ENCODE data around the gene CMPK2. TPM values are rescaled to one million over a fixed set of nuclear protein-coding genes. Genes with fewer than 3 reads are reported as not detected.

CMPK2 gene
- polyA plus RNA-seq, 1 of the 3 experiments (the other 2 are of a cell fraction) = 1.1 TPM

DNA sequence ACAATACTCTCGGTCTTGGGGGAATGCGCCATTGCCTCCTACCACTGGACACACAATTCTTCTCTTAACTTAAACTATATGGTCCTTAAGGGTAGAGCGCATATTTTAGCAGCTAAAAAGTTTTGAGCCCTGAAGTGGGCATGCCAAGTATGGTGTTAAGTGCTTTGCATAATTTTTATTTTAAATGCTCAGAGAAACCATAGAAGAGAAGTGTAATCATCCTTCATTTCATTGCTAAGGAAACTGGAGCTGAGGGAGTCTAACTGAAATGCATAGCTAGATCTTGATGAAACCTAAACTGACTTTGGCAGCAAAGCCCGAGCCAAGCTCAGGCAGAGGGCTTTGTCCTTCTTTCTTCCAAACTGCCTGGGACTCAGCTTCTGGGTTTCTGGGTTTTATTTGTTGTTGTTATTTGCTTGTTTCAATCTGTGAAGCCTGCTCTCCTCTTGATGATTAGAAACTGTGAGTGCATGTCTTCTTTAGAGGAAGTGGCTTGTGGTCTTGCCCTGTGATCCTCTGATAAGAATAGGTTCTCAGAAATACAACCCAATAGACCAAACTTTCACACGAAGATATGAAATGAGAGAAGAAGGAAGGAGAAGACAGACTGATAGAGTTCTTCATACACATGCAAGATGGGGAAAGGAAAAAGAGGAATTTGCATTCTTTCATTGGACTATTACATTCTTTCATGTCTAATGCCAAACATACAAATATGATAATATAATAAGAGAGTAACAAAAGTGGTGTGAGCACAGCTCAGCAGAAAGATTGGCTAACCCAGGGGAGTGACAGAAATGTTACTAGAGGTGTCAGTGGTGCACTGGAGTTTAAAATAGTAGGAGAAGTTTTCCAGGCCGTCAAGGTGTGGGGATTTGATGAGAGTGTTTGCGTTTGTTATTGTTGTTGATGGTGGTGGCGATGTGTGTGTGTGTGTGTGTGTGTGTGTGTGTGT is 44.0 kb upstream of the CMPK2 start (continued):
- TF ChIP-seq, protein P1, sequence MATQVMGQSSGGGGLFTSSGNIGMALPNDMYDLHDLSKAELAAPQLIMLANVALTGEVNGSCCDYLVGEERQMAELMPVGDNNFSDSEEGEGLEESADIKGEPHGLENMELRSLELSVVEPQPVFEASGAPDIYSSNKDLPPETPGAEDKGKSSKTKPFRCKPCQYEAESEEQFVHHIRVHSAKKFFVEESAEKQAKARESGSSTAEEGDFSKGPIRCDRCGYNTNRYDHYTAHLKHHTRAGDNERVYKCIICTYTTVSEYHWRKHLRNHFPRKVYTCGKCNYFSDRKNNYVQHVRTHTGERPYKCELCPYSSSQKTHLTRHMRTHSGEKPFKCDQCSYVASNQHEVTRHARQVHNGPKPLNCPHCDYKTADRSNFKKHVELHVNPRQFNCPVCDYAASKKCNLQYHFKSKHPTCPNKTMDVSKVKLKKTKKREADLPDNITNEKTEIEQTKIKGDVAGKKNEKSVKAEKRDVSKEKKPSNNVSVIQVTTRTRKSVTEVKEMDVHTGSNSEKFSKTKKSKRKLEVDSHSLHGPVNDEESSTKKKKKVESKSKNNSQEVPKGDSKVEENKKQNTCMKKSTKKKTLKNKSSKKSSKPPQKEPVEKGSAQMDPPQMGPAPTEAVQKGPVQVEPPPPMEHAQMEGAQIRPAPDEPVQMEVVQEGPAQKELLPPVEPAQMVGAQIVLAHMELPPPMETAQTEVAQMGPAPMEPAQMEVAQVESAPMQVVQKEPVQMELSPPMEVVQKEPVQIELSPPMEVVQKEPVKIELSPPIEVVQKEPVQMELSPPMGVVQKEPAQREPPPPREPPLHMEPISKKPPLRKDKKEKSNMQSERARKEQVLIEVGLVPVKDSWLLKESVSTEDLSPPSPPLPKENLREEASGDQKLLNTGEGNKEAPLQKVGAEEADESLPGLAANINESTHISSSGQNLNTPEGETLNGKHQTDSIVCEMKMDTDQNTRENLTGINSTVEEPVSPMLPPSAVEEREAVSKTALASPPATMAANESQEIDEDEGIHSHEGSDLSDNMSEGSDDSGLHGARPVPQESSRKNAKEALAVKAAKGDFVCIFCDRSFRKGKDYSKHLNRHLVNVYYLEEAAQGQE (IDR thresholded peaks at IDR 0.05; ENCODE audit: low read depth, low read length) = no peak
- TF ChIP-seq FOXJ3 (CRISPR knock-in tag; IDR thresholded peaks at IDR 0.05) = no peak
- no peak for TF ChIP-seq RFX5 (IDR thresholded peaks at IDR 0.05; ENCODE audit: low read length)
- no peak for TF ChIP-seq TEAD4 (IDR thresholded peaks at IDR 0.05; ENCODE audit: borderline replicate concordance, insufficient read depth)

DNA sequence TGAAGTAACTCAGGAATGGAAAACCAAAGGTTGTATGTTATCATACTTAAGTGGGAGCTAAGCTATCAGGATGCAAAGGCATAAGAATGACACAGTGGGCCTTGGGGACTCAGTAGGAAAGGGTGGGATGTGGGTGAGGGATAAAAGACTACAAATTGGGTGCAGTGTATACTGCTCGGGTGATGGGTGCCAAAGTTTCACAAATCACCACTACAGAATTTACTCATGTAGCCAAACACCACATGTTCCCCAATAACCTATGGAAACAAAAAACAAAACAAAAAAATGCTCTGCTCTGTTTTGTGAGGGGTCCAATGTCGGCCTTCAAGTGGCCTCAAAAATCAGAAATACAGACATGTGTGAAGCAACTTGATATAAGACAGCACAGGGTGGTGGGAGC is 42.6 kb upstream of the CMPK2 start:
- Histone ChIP-seq H3K36me3 (replicated peaks in 1 of 2; ENCODE audit: control insufficient read depth in 1 of 2, insufficient read depth in 2 of 2, low read length in 1 of 2) (no peaks in the 10 kb centered on the region), H2AFZ (ENCODE audit: low read depth) (no peak overlapping the region), H3K27me3 (ENCODE audit: insufficient read depth) (no peaks in the 10 kb centered on the region), H3K79me2 (ENCODE audit: insufficient read depth) (no peaks in the 10 kb centered on the region), H3K9me2 (no peaks in the 10 kb centered on the region), H3K9ac (no peak overlapping the region), H4K20me1 (ENCODE audit: insufficient read depth) (no peaks in the 10 kb centered on the region), H3K4me3 (ENCODE audit: low read depth in 2 of 2, low read length in 1 of 2) (no peak overlapping the region), H3K9me3 (no peaks in the 10 kb centered on the region), H3K27ac (ENCODE audit: low read depth in 2 of 2, low read length in 1 of 2) (no peak overlapping the region), H3F3A (replicated peaks; ENCODE audit: insufficient read depth) (no peaks in the 10 kb centered on the region), H3K4me1 (ENCODE audit: control insufficient read depth in 1 of 2, insufficient read depth in 2 of 2, low read depth in 1 of 2, low read length in 1 of 2) (no peaks in the 10 kb centered on the region), H3K4me2 (no peak overlapping the region)
- ChIA-PET CTCF (interaction anchor here (1.0 to 25.9 kb wide), 6 partner anchors 7 to 136 kb away, joined by 3 to 437 read pairs (median 26); partner anchors contain the start of genes CMPK2 and RNF144A), POLR2A (no interaction called here)
- no peak for DNase-seq
- WGBS (ENCODE audit: low lambda C conversion rate) = 76% methylated on average over 2 of the region's 2 CpGs
- no peak for TF ChIP-seq YY1 (IDR thresholded peaks at IDR 0.05; ENCODE audit: low read depth)
- TF ChIP-seq, protein P2, sequence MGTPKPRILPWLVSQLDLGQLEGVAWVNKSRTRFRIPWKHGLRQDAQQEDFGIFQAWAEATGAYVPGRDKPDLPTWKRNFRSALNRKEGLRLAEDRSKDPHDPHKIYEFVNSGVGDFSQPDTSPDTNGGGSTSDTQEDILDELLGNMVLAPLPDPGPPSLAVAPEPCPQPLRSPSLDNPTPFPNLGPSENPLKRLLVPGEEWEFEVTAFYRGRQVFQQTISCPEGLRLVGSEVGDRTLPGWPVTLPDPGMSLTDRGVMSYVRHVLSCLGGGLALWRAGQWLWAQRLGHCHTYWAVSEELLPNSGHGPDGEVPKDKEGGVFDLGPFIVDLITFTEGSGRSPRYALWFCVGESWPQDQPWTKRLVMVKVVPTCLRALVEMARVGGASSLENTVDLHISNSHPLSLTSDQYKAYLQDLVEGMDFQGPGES (IDR thresholded peaks at IDR 0.05; ENCODE audit: low read depth, low read length) = no peak
- TF ChIP-seq, protein P1 (IDR thresholded peaks at IDR 0.05; ENCODE audit: low read depth, low read length) = no peak
- no peak for TF ChIP-seq TEAD4 (IDR thresholded peaks at IDR 0.05; ENCODE audit: borderline replicate concordance, insufficient read depth)
- TF ChIP-seq SIN3A (IDR thresholded peaks at IDR 0.05; ENCODE audit: borderline replicate concordance, low read depth, low read length) = no peak
- no peak for TF ChIP-seq RCOR1 (IDR thresholded peaks at IDR 0.05; ENCODE audit: low read length)
- TF ChIP-seq RAD21 (IDR thresholded peaks at IDR 0.05; ENCODE audit: low read length) = no peak

All from SK-N-SH (cell line).